HCT116 (cell line): ENCODE measurements around the gene MAGI3. TPM values are rescaled to one million over a fixed set of nuclear protein-coding genes. Genes with fewer than 3 reads are reported as not detected.

ENCODE experiments used
- ATAC-seq: fragments of 200-7000 bp; cut with Tn5 transposase; 2 replicates; pipeline ENCODE4 v1.9.1; 2020; ENCODE audit warnings: mild to moderate bottlenecking, moderate library complexity
- BruUV-seq: library from RNA; stranded (reverse); fragments of 400-500 nt; replicated peaks from 2 replicates; lab custom pipeline; 2021; lab: Mats Ljungman, UMichigan
- CTCF ChIA-PET: fragments of 300-600 bp; sonication (Branson Sonifier 250); formaldehyde crosslinking; loops from one replicate; lab custom pipeline; 2021; ENCODE audit warnings: antibody characterized with exemption; lab: Charles Lee
- POLR2A ChIA-PET: fragments of 300-600, 350-600 bp; sonication (Branson Sonifier 250); formaldehyde crosslinking; loops from one replicate; lab custom pipeline; 2021; ENCODE audit warnings: antibody characterized with exemption; lab: Charles Lee
- RAD21 ChIA-PET, 2 experiments: fragments of 300-600 bp; sonication (Branson Sonifier 250); formaldehyde crosslinking; loops; one replicate each; lab custom pipeline; 2023; ENCODE audit warnings: low total read pairs in 2 of 2; ENCODE audit not compliant: uncharacterized antibody in 2 of 2, unreplicated experiment in 2 of 2, low non-redundant PET in 1 of 2; lab: Charles Lee
- DNase-seq: peaks from one replicate; pipeline ENCODE4 v3.0.0-alpha.2; 2010; ENCODE audit warnings: low read depth, low spot score
- H2AFZ ChIP-seq: fragments of 200-600 bp; shearing (Covaris generic), sonication (generic); 2 replicates; pipeline ENCODE4 v1.6.1; 2017; ENCODE audit warnings: low read depth, mixed run types, mixed read lengths, antibody characterized with exemption, low read length; ENCODE audit not compliant: poor library complexity, severe bottlenecking
- H3K27ac ChIP-seq: 2 replicates; pipeline ENCODE4 v1.5.1; 2012; ENCODE audit warnings: low read depth, low read length
- H3K27me3 ChIP-seq: fragments of 200-600 bp; sonication (generic); 2 replicates; pipeline ENCODE4 v1.6.1; 2016; ENCODE audit warnings: mixed run types, low read length, mixed read lengths; ENCODE audit not compliant: insufficient read depth
- H3K36me3 ChIP-seq, 2 experiments: fragments of 200-500 bp in 1 of 2; fragments of 200-600 bp in 1 of 2; sonication (Bioruptor generic) in 1 of 2; sonication (generic) in 1 of 2; 2 replicates each; pipeline versions ENCODE4 v1.5.1 to v1.6.1; 2014 to 2016; ENCODE audit warnings: low read length in 2 of 2, inconsistent platforms in 1 of 2, mixed read lengths in 1 of 2, mixed run types in 1 of 2; ENCODE audit not compliant: insufficient read depth in 2 of 2, control insufficient read depth in 1 of 2
- H3K4me1 ChIP-seq, 2 experiments: fragments of 200-600 bp in 1 of 2; sonication (generic) in 1 of 2; 2 replicates each; pipeline versions ENCODE4 v1.5.1 to v1.6.1; 2012 to 2017; ENCODE audit warnings: low read length in 2 of 2, inconsistent platforms in 1 of 2, mild to moderate bottlenecking in 1 of 2, mixed read lengths in 1 of 2, mixed run types in 1 of 2, moderate library complexity in 1 of 2; ENCODE audit not compliant: insufficient read depth in 2 of 2, control insufficient read depth in 1 of 2
- H3K4me2 ChIP-seq: fragments of 200-600 bp; sonication (generic); 2 replicates; pipeline ENCODE4 v1.6.1; 2017; ENCODE audit warnings: mixed run types, low read length, mixed read lengths
- H3K4me3 ChIP-seq, 2 experiments: fragments of 200-600 bp in 1 of 2; sonication (generic) in 1 of 2; replicated peaks in 1 of 2; 2 replicates each; pipeline ENCODE4 v1.5.1; 2011 to 2016; ENCODE audit warnings: low read length in 2 of 2, control low read depth in 1 of 2, low read depth in 1 of 2, mild to moderate bottlenecking in 1 of 2, mixed read lengths in 1 of 2, mixed run types in 1 of 2
- H3K79me2 ChIP-seq: fragments of 200-600 bp; sonication (generic); 2 replicates; pipeline ENCODE4 v1.6.1; 2017; ENCODE audit warnings: mild to moderate bottlenecking, mixed run types, low read length, moderate library complexity, mixed read lengths; ENCODE audit not compliant: insufficient read depth
- H3K9ac ChIP-seq: fragments of 200-600 bp; sonication (generic); 2 replicates; pipeline ENCODE4 v1.6.1; 2016; ENCODE audit warnings: low read length, mixed read lengths
- H3K9me2 ChIP-seq: fragments of 200-600 bp; sonication (generic), shearing (Covaris generic); 2 replicates; pipeline ENCODE4 v1.6.1; 2017; ENCODE audit warnings: mixed run types, mild to moderate bottlenecking, moderate library complexity; ENCODE audit not compliant: insufficient read depth
- H3K9me3 ChIP-seq, 2 experiments: fragments of 200-500 bp in 1 of 2; fragments of 200-600 bp in 1 of 2; sonication (Bioruptor generic) in 1 of 2; sonication (generic) in 1 of 2; 2 replicates each; pipeline ENCODE4 v1.6.1; 2014 to 2017; ENCODE audit warnings: low read length in 2 of 2, mixed read lengths in 2 of 2, inconsistent platforms in 1 of 2, low read depth in 1 of 2, mild to moderate bottlenecking in 1 of 2, mixed run types in 1 of 2, moderate library complexity in 1 of 2; ENCODE audit not compliant: control insufficient read depth in 1 of 2, insufficient read depth in 1 of 2
- H4K20me1 ChIP-seq: fragments of 200-600 bp; sonication (generic), shearing (Covaris generic); 2 replicates; pipeline ENCODE4 v1.6.1; 2017; ENCODE audit warnings: mixed run types, mild to moderate bottlenecking, moderate library complexity; ENCODE audit not compliant: insufficient read depth
- CBX3 ChIP-seq: IDR thresholded peaks from 2 replicates; pipeline ENCODE4 v1.6.1; 2012; ENCODE audit warnings: low read depth
- CEBPB ChIP-seq: IDR thresholded peaks from 2 replicates; pipeline ENCODE4 v1.6.1; 2012; ENCODE audit warnings: low read depth
- CTCF ChIP-seq, 3 experiments: fragments of 200-600 bp in 1 of 3; sonication (generic) in 1 of 3; IDR thresholded peaks in 2 of 3; conservative IDR thresholded peaks in 1 of 3; 2 replicates each; pipeline ENCODE4 v1.5.1; 2012 to 2017; ENCODE audit warnings: low read depth in 2 of 3, low read length in 2 of 3, antibody characterized with exemption in 1 of 3, borderline replicate concordance in 1 of 3, control low read depth in 1 of 3, mild to moderate bottlenecking in 1 of 3, mixed read lengths in 1 of 3, mixed run types in 1 of 3, moderate library complexity in 1 of 3; ENCODE audit not compliant: insufficient read depth in 1 of 3
- EGR1 ChIP-seq: IDR thresholded peaks from 2 replicates; pipeline ENCODE4 v1.6.1; 2012; ENCODE audit warnings: low read depth
- FOSL1 ChIP-seq: IDR thresholded peaks from 2 replicates; pipeline ENCODE4 v1.6.1; 2012; ENCODE audit warnings: low read depth
- JUND ChIP-seq: IDR thresholded peaks from 2 replicates; pipeline ENCODE4 v1.6.1; 2012
- MAX ChIP-seq: IDR thresholded peaks from 2 replicates; pipeline ENCODE4 v1.6.1; 2012
- SP1 ChIP-seq: IDR thresholded peaks from 2 replicates; pipeline ENCODE4 v1.6.1; 2012; ENCODE audit warnings: low read depth
- SRF ChIP-seq: IDR thresholded peaks from 2 replicates; pipeline ENCODE4 v1.6.1; 2012; ENCODE audit warnings: low read depth
- YY1 ChIP-seq: IDR thresholded peaks from 2 replicates; pipeline ENCODE4 v1.6.1; 2011; ENCODE audit warnings: low read length, low read depth, moderate library complexity, mild to moderate bottlenecking; ENCODE audit not compliant: insufficient replicate concordance; ENCODE audit errors: extremely low read depth
- ZBTB33 ChIP-seq: IDR thresholded peaks from 2 replicates; pipeline ENCODE4 v1.6.1; 2011; ENCODE audit warnings: mild to moderate bottlenecking, low read length, moderate library complexity; ENCODE audit not compliant: insufficient replicate concordance; ENCODE audit errors: extremely low read depth
- intact Hi-C: fragments of 100-400 bp; cut with micrococcal nuclease; formaldehyde crosslinking; loops from 2 replicates; pipeline ENCODE4 v1.10.0; 2022
- total RNA-seq: library from RNA; stranded (reverse); gene quantifications from one replicate; pipeline ENCODE4 v1.2.1, GENCODE V29; 2021; ENCODE audit not compliant: unreplicated experiment

The MAGI3 gene
- total RNA-seq, 1 experiment from 2014 or later, result 11.8 TPM

GRCh38 chr1:113455374-113455773 lies 65.1 kb downstream of the MAGI3 start:
- TF ChIP-seq YY1, result no peak
- H3K9me2 ChIP-seq, result no peaks in the 10 kb centered on the region
- no peaks in the 10 kb centered on the region for H3K27me3 ChIP-seq
- no peaks in the 10 kb centered on the region for H4K20me1 ChIP-seq
- no peak overlapping the region for H3K4me3 ChIP-seq
- DNase-seq (no peak), ATAC-seq (no peak)
- CTCF ChIA-PET, result no interaction called here
- H3K9ac ChIP-seq, result no peak overlapping the region
- no peak overlapping the region for H3K27ac ChIP-seq
- no peaks in the 10 kb centered on the region for H3K36me3 ChIP-seq
- H3K79me2 ChIP-seq, result peaks cover 5% of the 10 kb centered on the region
- BruUV-seq, result no TSS peak
- peaks cover 22 to 29% of the 10 kb centered on the region in 2 experiments for H3K4me1 ChIP-seq
- POLR2A ChIA-PET, result no interaction called here
- H3K4me2 ChIP-seq, result no peak overlapping the region
- intact Hi-C loops, result loop anchor here (10.0 kb wide), 1 partner anchor 219 kb away; no protein-coding TSS in a partner anchor
- no peak overlapping the region for H2AFZ ChIP-seq
- RAD21 ChIA-PET, result no interaction called here
- H3K9me3 ChIP-seq, result no peaks in the 10 kb centered on the region

- POLR2A ChIA-PET, result no interaction called here
- no TSS peak for BruUV-seq
- H3K36me3 ChIP-seq, result no peaks in the 10 kb centered on the region
- peaks cover 22 to 29% of the 10 kb centered on the region in 2 experiments for H3K4me1 ChIP-seq
- intact Hi-C loops, result loop anchor here (10.0 kb wide), 1 partner anchor 218 kb away; no protein-coding TSS in a partner anchor
- peak overlapping the region; percentile 53 for H3K9ac ChIP-seq
- H3K9me2 ChIP-seq, result no peaks in the 10 kb centered on the region
- H4K20me1 ChIP-seq, result no peaks in the 10 kb centered on the region
- H2AFZ ChIP-seq, result peak overlapping the region; percentile 27
- ATAC-seq (peak; percentile 97), DNase-seq (peak; percentile 90)
- TF ChIP-seq CTCF (IDR thresholded peaks at IDR 0.05 in 2 of 3, conservative IDR thresholded peaks at IDR 0.05 in 1 of 3; ENCODE audit: borderline replicate concordance in 1 of 3, insufficient read depth in 1 of 3, low read depth in 2 of 3, low read length in 2 of 3) (no peak), SP1 (peak; percentile 81), CEBPB (peak; percentile 36), CBX3 (peak; percentile 77; the same call in 1 of the 2 replicates), FOSL1 (peak; percentile 88), MAX (0 out of 2 replicates have a peak, but pooled peaks have one; percentile 14), EGR1 (0 out of 2 replicates have a peak, but pooled peaks have one; percentile 20), JUND (peak; percentile 88), SRF (0 out of 2 replicates have a peak, but pooled peaks have one; percentile 21), ZBTB33 (no peak)
- peak overlapping the region; percentile 75 for H3K4me2 ChIP-seq
- RAD21 ChIA-PET, result interaction anchor here in 1 of 2 experiments (0.6 kb wide), 1 partner anchor 62 kb away, joined by 8 read pairs; no protein-coding TSS in a partner anchor
- H3K4me3 ChIP-seq, result peak overlapping the region; percentile 1 to 43; a peak in 3 of 4 replicates
- CTCF ChIA-PET, result no interaction called here
- H3K27me3 ChIP-seq, result no peaks in the 10 kb centered on the region
- peaks cover 5% of the 10 kb centered on the region; the same call in 1 of the 2 replicates for H3K79me2 ChIP-seq
- no peaks in the 10 kb centered on the region for H3K9me3 ChIP-seq
- peak overlapping the region; percentile 83; the same call in 1 of the 2 replicates for H3K27ac ChIP-seq
These were observed 66.7 kb downstream of the MAGI3 start for GRCh38 chr1:113456967-113457366.
